GM12875 (cell line): ENCODE results near the gene MEG3.

ENCODE experiments used
- H3K4me3 ChIP-seq: one replicate; pipeline ENCODE4 v1.5.1; 2011; ENCODE audit warnings: low read depth, low read length, control low read depth
- TF ChIP-seq, protein P1 (sequence below): IDR thresholded peaks from 2 replicates; pipeline ENCODE4 v1.5.1; 2011; ENCODE audit warnings: low read depth, mild to moderate bottlenecking, control low read depth, inconsistent platforms, low read length, moderate library complexity, borderline replicate concordance; ENCODE audit not compliant: insufficient read depth

Gene MEG3

DNA sequence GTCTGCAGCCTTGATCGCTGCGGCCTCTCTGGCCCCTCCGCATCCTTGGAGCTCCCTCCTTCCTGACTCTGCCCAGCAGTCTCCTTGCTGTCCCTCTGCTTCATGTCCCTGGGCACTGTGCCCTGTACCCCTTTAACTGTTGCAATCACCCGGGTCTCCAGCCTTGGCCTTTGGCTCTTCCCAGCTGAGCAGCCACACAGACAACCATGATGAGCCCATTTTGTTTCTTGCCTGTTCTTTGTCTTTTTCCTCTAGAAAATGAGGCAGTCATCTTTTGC is 40.6 kb upstream of the MEG3 start:
- TF ChIP-seq, protein P1, sequence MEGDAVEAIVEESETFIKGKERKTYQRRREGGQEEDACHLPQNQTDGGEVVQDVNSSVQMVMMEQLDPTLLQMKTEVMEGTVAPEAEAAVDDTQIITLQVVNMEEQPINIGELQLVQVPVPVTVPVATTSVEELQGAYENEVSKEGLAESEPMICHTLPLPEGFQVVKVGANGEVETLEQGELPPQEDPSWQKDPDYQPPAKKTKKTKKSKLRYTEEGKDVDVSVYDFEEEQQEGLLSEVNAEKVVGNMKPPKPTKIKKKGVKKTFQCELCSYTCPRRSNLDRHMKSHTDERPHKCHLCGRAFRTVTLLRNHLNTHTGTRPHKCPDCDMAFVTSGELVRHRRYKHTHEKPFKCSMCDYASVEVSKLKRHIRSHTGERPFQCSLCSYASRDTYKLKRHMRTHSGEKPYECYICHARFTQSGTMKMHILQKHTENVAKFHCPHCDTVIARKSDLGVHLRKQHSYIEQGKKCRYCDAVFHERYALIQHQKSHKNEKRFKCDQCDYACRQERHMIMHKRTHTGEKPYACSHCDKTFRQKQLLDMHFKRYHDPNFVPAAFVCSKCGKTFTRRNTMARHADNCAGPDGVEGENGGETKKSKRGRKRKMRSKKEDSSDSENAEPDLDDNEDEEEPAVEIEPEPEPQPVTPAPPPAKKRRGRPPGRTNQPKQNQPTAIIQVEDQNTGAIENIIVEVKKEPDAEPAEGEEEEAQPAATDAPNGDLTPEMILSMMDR: no peak
- no peak overlapping the region for H3K4me3 ChIP-seq

DNA sequence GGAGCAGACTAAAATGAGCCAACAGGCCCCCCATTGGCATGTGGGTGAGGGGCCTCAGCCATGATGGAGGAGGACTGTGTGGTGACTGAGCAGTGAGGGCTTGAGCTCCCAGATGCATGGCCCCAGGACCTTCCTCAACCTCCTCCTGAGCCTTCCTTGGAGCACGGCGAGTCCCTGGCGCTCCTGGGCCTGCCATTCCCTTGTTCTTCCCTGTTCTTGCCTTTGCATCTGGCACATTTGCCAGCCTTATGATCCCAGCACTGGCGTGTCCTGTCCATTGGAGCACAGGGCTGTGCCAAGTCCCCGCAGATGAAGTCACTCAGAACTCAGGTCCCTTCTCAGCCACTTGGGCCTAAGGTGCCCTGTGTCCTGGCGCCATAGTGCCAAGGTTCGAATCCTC is 40.3 kb upstream of the MEG3 start:
- H3K4me3 ChIP-seq: no peak overlapping the region
- TF ChIP-seq, protein P1: no peak

DNA sequence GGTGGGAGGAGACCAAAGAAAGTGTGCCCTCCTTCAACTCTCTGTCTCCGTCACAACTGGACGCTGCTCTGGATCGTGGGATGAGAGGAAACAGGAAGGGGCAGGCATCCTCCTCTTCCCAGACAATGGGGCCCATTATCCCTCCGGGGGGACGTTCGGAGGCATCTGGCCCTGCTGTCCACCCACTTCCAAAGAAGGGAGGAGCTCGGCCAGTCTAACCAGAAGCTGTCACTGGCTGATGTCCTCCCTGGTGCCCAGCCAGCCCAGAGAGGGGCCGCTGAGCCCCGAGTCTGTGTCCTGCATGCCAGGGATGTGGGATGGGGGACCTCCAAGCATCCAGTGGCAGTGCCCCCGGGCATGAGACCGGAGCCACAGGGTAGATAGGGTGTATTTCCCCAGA is 39.8 kb upstream of the MEG3 start:
- H3K4me3 ChIP-seq: no peak overlapping the region
- TF ChIP-seq, protein P1: no peak

GRCh38 chr14:100786576-100787219 is 39.2 kb upstream of the MEG3 start:
- TF ChIP-seq, protein P1: no peak
- no peak overlapping the region for H3K4me3 ChIP-seq

DNA sequence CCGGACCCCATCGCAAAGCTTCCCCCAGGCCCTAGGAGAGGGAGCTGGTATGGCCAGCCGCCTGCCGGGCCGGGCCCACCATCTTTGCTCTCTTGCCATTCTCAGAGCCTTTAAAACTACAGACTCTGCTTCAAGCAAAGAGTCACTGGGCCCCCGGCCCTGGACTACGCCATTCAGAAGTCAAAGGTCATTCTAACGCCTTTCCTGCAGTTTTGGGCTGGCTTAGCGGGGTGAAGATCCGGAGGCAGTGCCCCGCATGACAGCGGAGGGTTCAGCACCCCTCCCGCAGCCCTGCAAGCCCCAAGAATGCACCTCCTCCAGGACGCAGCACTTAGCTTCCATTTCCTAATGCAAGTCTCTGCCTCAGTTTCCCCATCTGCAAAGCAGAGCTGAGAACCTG is 38.3 kb upstream of the MEG3 start:
- H3K4me3 ChIP-seq: no peak overlapping the region
- TF ChIP-seq, protein P1: no peak

GRCh38 chr14:100788517-100788916 is 37.4 kb upstream of the MEG3 start:
- H3K4me3 ChIP-seq: no peak overlapping the region
- TF ChIP-seq, protein P1: no peak

- H3K4me3 ChIP-seq: no peak overlapping the region
- TF ChIP-seq, protein P1: no peak
These were observed 37.0 kb upstream of the MEG3 start for GRCh38 chr14:100788942-100789341.
